GM21576 (cell line): ENCODE data around the gene TP53AIP1.

Experiments used
- ATAC-seq: cut with Tn5 transposase; IDR thresholded peaks from one replicate; pipeline ENCODE4 v1.9.1; 2021; ENCODE audit warnings: mild to moderate bottlenecking, moderate library complexity; ENCODE audit not compliant: unreplicated experiment

TP53AIP1 gene

GRCh38 chr11:128908391-128909246 lies 34.1 kb downstream of the TP53AIP1 start:
- ATAC-seq: no peak

GRCh38 chr11:128907585-128907984 lies 35.1 kb downstream of the TP53AIP1 start:
- ATAC-seq: no peak

- no peak for ATAC-seq
These were observed 36.3 kb downstream of the TP53AIP1 start for GRCh38 chr11:128906185-128907050.

GRCh38 chr11:128905345-128906184 lies 37.1 kb downstream of the TP53AIP1 start:
- ATAC-seq: peak; percentile 44

GRCh38 chr11:128904656-128905344 lies 37.9 kb downstream of the TP53AIP1 start:
- ATAC-seq: peak; percentile 40

GRCh38 chr11:128904303-128904655 lies 38.4 kb downstream of the TP53AIP1 start:
- no peak for ATAC-seq

- ATAC-seq: no peak
These were observed 39.2 kb downstream of the TP53AIP1 start for GRCh38 chr11:128903248-128904061.

GRCh38 chr11:128902515-128903066 lies 40.1 kb downstream of the TP53AIP1 start:
- ATAC-seq: no peak

GRCh38 chr11:128901653-128902514 lies 40.8 kb downstream of the TP53AIP1 start:
- no peak for ATAC-seq

- no peak for ATAC-seq
These were observed 42.2 kb downstream of the TP53AIP1 start for GRCh38 chr11:128900468-128900867.

- ATAC-seq: no peak
These were observed 43.9 kb downstream of the TP53AIP1 start for GRCh38 chr11:128898580-128899344.

- no peak for ATAC-seq
These were observed 44.8 kb downstream of the TP53AIP1 start for GRCh38 chr11:128897826-128898225.

- ATAC-seq: no peak
These were observed 46.3 kb downstream of the TP53AIP1 start for GRCh38 chr11:128896356-128896755.

- ATAC-seq: no peak
These were observed 47.1 kb downstream of the TP53AIP1 start for GRCh38 chr11:128895526-128895925.

GRCh38 chr11:128894685-128895084 lies 48.0 kb downstream of the TP53AIP1 start:
- ATAC-seq: no peak

GRCh38 chr11:128894286-128894681 lies 48.4 kb downstream of the TP53AIP1 start:
- no peak for ATAC-seq

- ATAC-seq: peak; percentile 87
These were observed 48.9 kb downstream of the TP53AIP1 start for GRCh38 chr11:128893578-128894285.
